HT-29 (cell line): ENCODE measurements around the gene NDST1. TPM values are rescaled to one million over a fixed set of nuclear protein-coding genes. Genes with fewer than 3 reads are reported as not detected.

Source experiments
- DNase-seq: peaks from one replicate; pipeline ENCODE4 v3.0.0-alpha.2; 2015; ENCODE audit warnings: low spot score
- total RNA-seq: library from RNA; depleted of rRNA; stranded (reverse); fragments of >200 nt; shearing (Covaris generic); gene quantifications from 2 replicates; pipeline ENCODE4 v1.2.3, GENCODE V29; 2014; rRNA removed

NDST1 gene
- total RNA-seq, 1 experiment from 2014 or later: 11.0 TPM

- DNase-seq: no peak
Observed at GRCh38 chr5:150604010-150604409, 96.1 kb downstream of the NDST1 start.

- DNase-seq: no peak
Observed at GRCh38 chr5:150604894-150605440, 97.0 kb downstream of the NDST1 start.

GRCh38 chr5:150605546-150605945 lies 97.6 kb downstream of the NDST1 start:
- DNase-seq: no peak

- no peak for DNase-seq
Observed at GRCh38 chr5:150606476-150606875, 98.5 kb downstream of the NDST1 start.

- DNase-seq: no peak
Observed at GRCh38 chr5:150607105-150607504, 99.2 kb downstream of the NDST1 start.

Other genes starting within 250 kb of the NDST1 start
- gene CAMK2A, start 218.4 kb upstream of the NDST1 start, total RNA-seq: not detected in 2 replicates
- gene ARSI, start 205.2 kb upstream of the NDST1 start, total RNA-seq: not detected in 2 replicates
- gene TCOF1, start 150.4 kb upstream of the NDST1 start, total RNA-seq: 83.9 and 85.7 TPM in 2 replicates
- gene CD74, start 95.2 kb upstream of the NDST1 start, total RNA-seq: 9.8 and 12.7 TPM in 2 replicates
- 1,946 and 1,965 TPM in 2 replicates for gene RPS14, start 58.4 kb upstream of the NDST1 start, total RNA-seq
- 0.44 and 0.56 TPM in 2 replicates for gene SYNPO, start 132.5 kb downstream of the NDST1 start, total RNA-seq
- gene MYOZ3, start 153.1 kb downstream of the NDST1 start, total RNA-seq: not detected in 2 replicates
- 25.0 and 28.0 TPM in 2 replicates for gene RBM22, start 192.9 kb downstream of the NDST1 start, total RNA-seq